Choroid plexus epithelial cell (primary cell): ENCODE measurements around the gene RNF152.

Experiments used
- DNase-seq: peaks from one replicate; pipeline ENCODE4 v3.0.0-alpha.2; 2010; ENCODE audit warnings: low read depth
- H3K4me3 ChIP-seq: 2 replicates; pipeline ENCODE4 v1.5.1; 2011; ENCODE audit warnings: low read depth, mild to moderate bottlenecking, control low read depth, low read length, moderate library complexity
- TF ChIP-seq, protein P1 (sequence below): conservative IDR thresholded peaks from 2 replicates; pipeline ENCODE4 v1.5.1; 2011; ENCODE audit warnings: low read depth, mild to moderate bottlenecking, control low read depth, inconsistent platforms, low read length, moderate library complexity

RNF152 gene

DNA sequence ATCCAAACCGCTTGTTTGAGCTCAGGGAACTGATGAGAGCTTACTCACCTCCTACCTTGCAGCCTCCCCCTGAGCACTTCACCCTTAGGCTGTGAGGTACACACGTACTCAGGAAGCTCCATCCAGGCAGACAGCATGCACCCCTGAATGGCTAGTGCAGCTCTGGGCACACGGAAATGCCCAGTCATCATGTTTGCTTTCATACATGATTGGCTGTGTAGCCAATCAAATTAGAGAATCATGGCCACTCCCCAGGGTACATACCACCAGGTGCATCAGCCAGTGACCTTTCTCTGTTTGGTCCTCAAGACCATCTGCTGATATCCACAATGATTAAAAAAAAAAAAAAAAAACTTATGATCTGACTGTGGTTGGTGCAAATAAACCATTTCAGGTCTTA, 42.1 kb downstream of the RNF152 start:
- TF ChIP-seq, protein P1, sequence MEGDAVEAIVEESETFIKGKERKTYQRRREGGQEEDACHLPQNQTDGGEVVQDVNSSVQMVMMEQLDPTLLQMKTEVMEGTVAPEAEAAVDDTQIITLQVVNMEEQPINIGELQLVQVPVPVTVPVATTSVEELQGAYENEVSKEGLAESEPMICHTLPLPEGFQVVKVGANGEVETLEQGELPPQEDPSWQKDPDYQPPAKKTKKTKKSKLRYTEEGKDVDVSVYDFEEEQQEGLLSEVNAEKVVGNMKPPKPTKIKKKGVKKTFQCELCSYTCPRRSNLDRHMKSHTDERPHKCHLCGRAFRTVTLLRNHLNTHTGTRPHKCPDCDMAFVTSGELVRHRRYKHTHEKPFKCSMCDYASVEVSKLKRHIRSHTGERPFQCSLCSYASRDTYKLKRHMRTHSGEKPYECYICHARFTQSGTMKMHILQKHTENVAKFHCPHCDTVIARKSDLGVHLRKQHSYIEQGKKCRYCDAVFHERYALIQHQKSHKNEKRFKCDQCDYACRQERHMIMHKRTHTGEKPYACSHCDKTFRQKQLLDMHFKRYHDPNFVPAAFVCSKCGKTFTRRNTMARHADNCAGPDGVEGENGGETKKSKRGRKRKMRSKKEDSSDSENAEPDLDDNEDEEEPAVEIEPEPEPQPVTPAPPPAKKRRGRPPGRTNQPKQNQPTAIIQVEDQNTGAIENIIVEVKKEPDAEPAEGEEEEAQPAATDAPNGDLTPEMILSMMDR, result no peak
- no peak overlapping the region for H3K4me3 ChIP-seq
- DNase-seq, result no peak

DNA sequence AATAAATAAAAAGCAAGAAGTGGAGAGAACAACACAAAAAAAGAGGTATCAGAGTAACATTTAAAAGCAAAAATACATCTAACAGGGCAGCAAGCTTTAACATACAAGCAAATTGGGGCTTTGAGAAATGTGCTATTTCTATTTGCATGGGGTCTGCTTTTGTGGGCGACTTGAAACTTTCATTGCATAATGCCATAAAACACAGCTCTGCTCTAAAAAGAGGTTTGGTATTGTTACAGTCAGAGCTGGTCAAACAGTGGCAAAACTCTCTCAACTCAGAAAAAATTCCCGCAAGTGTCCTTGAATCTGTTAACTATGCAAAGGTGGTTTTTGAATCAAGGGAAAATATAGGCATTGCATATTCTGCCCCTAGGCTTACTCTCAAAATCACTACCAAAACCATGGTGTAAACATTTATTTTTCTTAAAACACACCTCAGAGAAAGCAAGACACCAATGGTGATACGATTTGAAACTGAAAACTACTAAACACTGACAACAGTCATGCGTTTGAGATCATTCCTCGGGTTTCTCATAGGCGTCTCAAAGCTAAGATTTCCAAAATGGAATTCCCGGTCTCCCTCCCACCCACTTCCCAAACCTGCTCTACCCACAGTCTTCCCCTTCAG, 45.5 kb downstream of the RNF152 start:
- TF ChIP-seq, protein P1, result no peak
- no peak overlapping the region for H3K4me3 ChIP-seq
- no peak for DNase-seq

DNA sequence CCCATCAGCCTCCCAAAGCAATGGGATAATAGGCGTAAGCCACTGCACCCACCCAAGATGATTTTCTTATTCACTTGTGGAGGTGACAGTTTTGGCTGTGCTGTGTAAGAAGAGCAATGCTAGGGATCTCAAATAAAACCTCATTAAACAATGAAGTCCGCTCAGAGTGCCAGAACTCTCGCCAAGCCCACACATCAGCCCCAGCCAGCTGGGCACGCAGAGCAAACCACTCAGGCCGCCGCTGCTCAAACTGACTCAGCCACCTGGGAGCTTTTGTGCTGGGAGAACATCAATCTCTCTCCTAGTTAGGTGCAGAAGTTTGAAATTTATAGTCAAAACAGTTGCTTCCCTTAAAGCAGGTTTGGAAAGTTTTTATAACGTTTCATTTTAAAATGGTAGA, 47.6 kb downstream of the RNF152 start:
- no peak for DNase-seq
- TF ChIP-seq, protein P1, result no peak
- no peak overlapping the region for H3K4me3 ChIP-seq

DNA sequence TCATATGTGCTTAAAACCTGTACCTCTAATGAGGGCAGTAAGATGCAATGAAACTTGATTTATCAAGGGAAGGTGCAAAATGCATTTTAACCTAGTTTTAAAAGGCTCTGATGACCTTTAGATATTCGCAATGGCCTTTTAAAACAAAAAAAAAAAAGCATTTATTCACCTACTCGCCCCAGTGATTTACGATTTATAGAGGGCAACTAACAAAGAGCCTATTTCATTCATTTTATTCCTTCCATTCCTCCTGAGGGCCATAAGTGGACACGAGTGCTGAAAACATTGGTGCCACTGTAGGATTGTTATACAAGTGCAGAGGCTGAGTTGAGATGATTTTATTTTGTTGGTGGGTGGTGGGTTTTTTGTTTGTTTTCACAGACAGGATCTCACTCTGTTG, 48.1 kb downstream of the RNF152 start:
- DNase-seq, result no peak
- no peak overlapping the region for H3K4me3 ChIP-seq
- TF ChIP-seq, protein P1, result no peak

DNA sequence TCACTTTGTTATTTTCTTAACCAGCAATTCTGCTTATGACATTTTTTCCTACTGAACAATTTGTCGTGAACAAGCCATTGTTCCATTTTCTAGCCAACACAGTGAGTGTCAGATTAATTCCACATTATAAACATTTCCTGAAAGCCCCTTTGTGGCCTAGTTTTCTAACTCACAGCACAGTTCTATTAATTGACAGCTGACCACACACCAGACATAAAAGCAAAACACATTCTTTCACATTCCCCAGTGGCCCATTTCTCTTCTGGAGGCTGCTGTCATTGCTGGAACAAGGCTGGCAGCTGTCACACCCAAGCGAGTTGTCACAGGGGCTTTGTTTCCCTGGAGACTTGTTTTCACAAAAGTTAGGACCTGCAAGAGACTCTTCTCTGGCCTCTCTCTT, 50.7 kb downstream of the RNF152 start:
- DNase-seq, result no peak
- TF ChIP-seq, protein P1, result no peak

DNA sequence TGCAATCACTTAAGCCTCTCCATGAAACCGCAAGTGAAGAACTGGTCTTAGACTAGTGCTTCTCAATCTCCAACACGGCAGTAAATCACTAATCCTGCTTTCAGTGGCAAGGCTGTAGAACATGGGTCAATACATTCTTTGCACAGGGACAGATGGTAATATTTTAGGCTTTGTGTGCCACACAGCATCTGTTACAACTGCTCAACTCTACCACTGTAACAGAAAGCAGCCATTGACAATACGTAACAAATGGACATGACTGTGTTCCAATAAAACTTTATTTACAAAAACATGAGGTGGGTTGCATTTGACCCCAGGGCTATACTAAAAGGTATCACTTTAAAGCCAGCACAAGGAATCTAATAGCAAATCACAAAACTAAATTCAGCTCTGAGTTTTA, 51.1 kb downstream of the RNF152 start:
- no peak overlapping the region for H3K4me3 ChIP-seq
- TF ChIP-seq, protein P1, result no peak
- DNase-seq, result no peak

More for the DNA sequence above, 50.7 kb downstream of the RNF152 start:
- no peak overlapping the region for H3K4me3 ChIP-seq

DNA sequence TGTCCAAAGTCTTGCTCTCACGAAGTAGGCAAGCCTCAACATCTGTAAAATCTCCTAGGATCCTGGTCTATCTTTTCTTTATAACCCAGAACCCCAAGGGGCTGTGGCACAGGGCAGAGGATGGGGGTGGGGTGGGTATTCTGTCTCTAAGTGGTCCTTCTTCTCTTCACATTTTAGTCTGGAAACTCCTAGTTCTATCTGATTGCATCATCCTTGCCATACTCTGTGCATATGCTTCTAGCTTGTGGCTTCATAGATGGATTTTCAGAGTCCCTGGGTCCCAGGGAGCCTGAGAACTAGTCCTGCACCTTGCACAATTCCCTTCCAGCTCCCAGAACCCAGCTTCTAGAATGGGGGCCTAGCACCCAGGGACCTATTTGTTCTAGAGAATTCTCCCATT, 52.5 kb downstream of the RNF152 start:
- DNase-seq, result no peak
- no peak overlapping the region for H3K4me3 ChIP-seq
- TF ChIP-seq, protein P1, result no peak
